Activated CD4-positive, alpha-beta T cell treated with anti-CD3 and anti-CD28 coated beads for 36 hours (primary cell): ENCODE data around the gene GPBP1L1. TPM values are rescaled to one million over a fixed set of nuclear protein-coding genes. Genes with fewer than 3 reads are reported as not detected.
"Not testable (repeated sequence)": the region's sequence is repeated elsewhere in the genome, so short reads cannot be mapped to it uniquely, and the experiment has no call there.

ENCODE experiments used
- ATAC-seq: fragments of 200-7000 bp; cut with Tn5 transposase; one replicate; pipeline ENCODE4 v1.10.0; 2021; ENCODE audit warnings: mild to moderate bottlenecking, moderate library complexity
- CTCF ChIA-PET: fragments of 350-600 bp; sonication (Branson Sonifier 250); formaldehyde crosslinking; loops from one replicate; lab custom pipeline; 2021; ENCODE audit warnings: antibody characterized with exemption; lab: Charles Lee
- POLR2A ChIA-PET: fragments of 350-600 bp; sonication (Branson Sonifier 250); formaldehyde crosslinking; loops from one replicate; lab custom pipeline; 2021; ENCODE audit warnings: antibody characterized with exemption, inconsistent platforms; lab: Charles Lee
- DNase-seq: peaks from one replicate; pipeline ENCODE4 v3.0.0-alpha.2; 2020
- H3K27ac Mint-ChIP-seq: one replicate; pipeline ENCODE4 v1.8.0; 2021; ENCODE audit warnings: mixed read lengths
- H3K27me3 Mint-ChIP-seq: one replicate; pipeline ENCODE4 v1.8.0; 2021; ENCODE audit warnings: mixed read lengths
- H3K36me3 Mint-ChIP-seq: one replicate; pipeline ENCODE4 v1.8.0; 2021; ENCODE audit warnings: low read depth, mixed read lengths
- H3K4me1 Mint-ChIP-seq: one replicate; pipeline ENCODE4 v1.8.0; 2021; ENCODE audit warnings: mixed read lengths
- H3K4me3 Mint-ChIP-seq: one replicate; pipeline ENCODE4 v1.8.0; 2021; ENCODE audit warnings: mild to moderate bottlenecking, moderate library complexity, mixed read lengths
- H3K9me3 Mint-ChIP-seq: one replicate; pipeline ENCODE4 v1.8.0; 2021; ENCODE audit warnings: low read depth, mixed read lengths
- intact Hi-C, 2 experiments: fragments of 100-400 bp; cut with DNase I in 1 of 2; cut with micrococcal nuclease in 1 of 2; formaldehyde crosslinking; loops; one replicate each; pipeline versions ENCODE4 v1.14.2 to v1.15.1; 2022 to 2024; cut with DNase I, micrococcal nuclease
- total RNA-seq, 2 experiments: library from RNA; stranded (reverse); gene quantifications; one replicate each; pipeline ENCODE4 v1.2.3, GENCODE V29; 2021

GPBP1L1 gene
- total RNA-seq, 2 experiments from 2014 or later, result 101 to 112 TPM

- ChIA-PET CTCF (no interaction called here), POLR2A (no interaction called here)
- DNase-seq (no peak), ATAC-seq (no peak)
- H3K27ac Mint-ChIP-seq, result no peak overlapping the region
- H3K36me3 Mint-ChIP-seq, result peaks cover 59% of the 10 kb centered on the region
- H3K9me3 Mint-ChIP-seq, result no peaks in the 10 kb centered on the region
- intact Hi-C loops, result no loop called here
- H3K27me3 Mint-ChIP-seq, result no peaks in the 10 kb centered on the region
- H3K4me3 Mint-ChIP-seq, result no peak overlapping the region
- no peaks in the 10 kb centered on the region for H3K4me1 Mint-ChIP-seq
Observed at GRCh38 chr1:45615885-45616284, 70.4 kb downstream of the GPBP1L1 start.

- H3K36me3 Mint-ChIP-seq, result peaks cover 76% of the 10 kb centered on the region
- ChIA-PET CTCF (interaction anchor here (0.7 kb wide), 1 partner anchor 408 kb away, joined by 3 read pairs; no protein-coding TSS in a partner anchor), POLR2A (interaction anchor here (0.8 to 1.3 kb wide), 2 partner anchors 8 to 419 kb away, joined by 3 read pairs; no protein-coding TSS in a partner anchor)
- no peak for DNase-seq
- H3K27me3 Mint-ChIP-seq, result no peaks in the 10 kb centered on the region
- peaks cover 2% of the 10 kb centered on the region for H3K4me1 Mint-ChIP-seq
- ATAC-seq, result no peak
- H3K4me3 Mint-ChIP-seq, result no peak overlapping the region
- no peak overlapping the region for H3K27ac Mint-ChIP-seq
- intact Hi-C loops, result no loop called here
- no peaks in the 10 kb centered on the region for H3K9me3 Mint-ChIP-seq
Observed at GRCh38 chr1:45612941-45613579, 73.3 kb downstream of the GPBP1L1 start.

GRCh38 chr1:45610589-45611226 is 75.6 kb downstream of the GPBP1L1 start:
- Mint-ChIP-seq H3K9me3 (no peaks in the 10 kb centered on the region), H3K36me3 (peaks cover 78% of the 10 kb centered on the region), H3K27ac (no peak overlapping the region), H3K27me3 (no peaks in the 10 kb centered on the region), H3K4me1 (peaks cover 10% of the 10 kb centered on the region), H3K4me3 (no peak overlapping the region)
- ATAC-seq (no peak), DNase-seq (no peak)
- intact Hi-C loops, result no loop called here
- ChIA-PET CTCF (no interaction called here), POLR2A (interaction anchor here (0.6 to 0.7 kb wide), 2 partner anchors 15 to 158 kb away, joined by 4 to 8 read pairs; no protein-coding TSS in a partner anchor)

GRCh38 chr1:45608175-45609156 is 77.9 kb downstream of the GPBP1L1 start:
- Mint-ChIP-seq H3K36me3 (peaks cover 70% of the 10 kb centered on the region), H3K27ac (peak overlapping the region; percentile 78), H3K4me3 (no peak overlapping the region), H3K27me3 (no peaks in the 10 kb centered on the region), H3K9me3 (no peaks in the 10 kb centered on the region), H3K4me1 (peaks cover 10% of the 10 kb centered on the region)
- ATAC-seq (no peak), DNase-seq (no peak)
- POLR2A ChIA-PET, result interaction anchor here (0.6 to 1.0 kb wide), 4 partner anchors 9 to 50 kb away, joined by 3 to 6 read pairs (median 5); no protein-coding TSS in a partner anchor
- intact Hi-C loops, result no loop called here
- CTCF ChIA-PET, result interaction anchor here (0.6 to 1.2 kb wide), 4 partner anchors 9 to 241 kb away, joined by 3 to 4 read pairs (median 4); no protein-coding TSS in a partner anchor

GRCh38 chr1:45607404-45608074 is 78.8 kb downstream of the GPBP1L1 start:
- H3K4me3 Mint-ChIP-seq, result no peak overlapping the region
- intact Hi-C loops, result no loop called here
- H3K27ac Mint-ChIP-seq, result peak overlapping the region; percentile 78
- no peak for DNase-seq
- H3K9me3 Mint-ChIP-seq, result no peaks in the 10 kb centered on the region
- peaks cover 10% of the 10 kb centered on the region for H3K4me1 Mint-ChIP-seq
- CTCF ChIA-PET, result interaction anchor here (1.2 kb wide), 1 partner anchor 8 kb away, joined by 3 read pairs; no protein-coding TSS in a partner anchor
- POLR2A ChIA-PET, result interaction anchor here (0.6 kb wide), 1 partner anchor 14 kb away, joined by 6 read pairs; no protein-coding TSS in a partner anchor
- H3K36me3 Mint-ChIP-seq, result peaks cover 66% of the 10 kb centered on the region
- no peak for ATAC-seq
- H3K27me3 Mint-ChIP-seq, result no peaks in the 10 kb centered on the region

GRCh38 chr1:45604239-45604638 is 82.1 kb downstream of the GPBP1L1 start:
- Mint-ChIP-seq H3K36me3 (peaks cover 57% of the 10 kb centered on the region), H3K4me1 (peaks cover 28% of the 10 kb centered on the region), H3K4me3 (no peak overlapping the region), H3K9me3 (no peaks in the 10 kb centered on the region), H3K27ac (peak overlapping the region; percentile 29), H3K27me3 (no peaks in the 10 kb centered on the region)
- ATAC-seq, result no peak
- intact Hi-C loops, result no loop called here
- ChIA-PET CTCF (interaction anchor here (0.6 to 1.4 kb wide), 2 partner anchors 10 to 282 kb away, joined by 3 read pairs; no protein-coding TSS in a partner anchor), POLR2A (interaction anchor here (0.6 to 1.2 kb wide), 2 partner anchors 9 to 353 kb away, joined by 3 to 4 read pairs; no protein-coding TSS in a partner anchor)
- no peak for DNase-seq

- CTCF ChIA-PET, result interaction anchor here (0.6 kb wide), 2 partner anchors 104 to 282 kb away, joined by 3 to 4 read pairs; no protein-coding TSS in a partner anchor
- H3K9me3 Mint-ChIP-seq, DNase-seq, POLR2A ChIA-PET, H3K27me3 Mint-ChIP-seq, H3K27ac Mint-ChIP-seq, H3K4me3 Mint-ChIP-seq, intact Hi-C loops, ATAC-seq: not testable (repeated sequence)
- Mint-ChIP-seq H3K36me3 (peaks cover 47% of the 10 kb centered on the region), H3K4me1 (peaks cover 43% of the 10 kb centered on the region)
Observed at GRCh38 chr1:45596765-45597164, 89.6 kb downstream of the GPBP1L1 start.

- H3K4me3 Mint-ChIP-seq, result no peak overlapping the region
- H3K36me3 Mint-ChIP-seq, result peaks cover 51% of the 10 kb centered on the region
- POLR2A ChIA-PET, result interaction anchor here (0.5 to 1.6 kb wide), 3 partner anchors 9 to 775 kb away, joined by 3 to 10 read pairs (median 3); no protein-coding TSS in a partner anchor
- no peaks in the 10 kb centered on the region for H3K9me3 Mint-ChIP-seq
- H3K27ac Mint-ChIP-seq, result no peak overlapping the region
- ATAC-seq, result no peak
- intact Hi-C loops, result no loop called here
- peaks cover 32% of the 10 kb centered on the region for H3K4me1 Mint-ChIP-seq
- H3K27me3 Mint-ChIP-seq, result no peaks in the 10 kb centered on the region
- no peak for DNase-seq
- CTCF ChIA-PET, result no interaction called here
Observed at GRCh38 chr1:45594412-45594811, 91.9 kb downstream of the GPBP1L1 start.

GRCh38 chr1:45589861-45590260 is 96.5 kb downstream of the GPBP1L1 start:
- ATAC-seq (no peak), DNase-seq (no peak)
- Mint-ChIP-seq H3K36me3 (peaks cover 38% of the 10 kb centered on the region), H3K27ac (no peak overlapping the region), H3K27me3 (no peaks in the 10 kb centered on the region), H3K4me3 (no peak overlapping the region), H3K9me3 (no peaks in the 10 kb centered on the region), H3K4me1 (peaks cover 34% of the 10 kb centered on the region)
- intact Hi-C loops, result loop anchor here in 1 of 2 experiments (10.0 kb wide), 1 partner anchor 855 kb away; the partner anchor contains the start of genes KIF2C and RNU5D-1
- ChIA-PET CTCF (no interaction called here), POLR2A (interaction anchor here (0.6 to 1.1 kb wide), 3 partner anchors 36 to 771 kb away, joined by 3 to 4 read pairs (median 3); no protein-coding TSS in a partner anchor)

- ATAC-seq, result no peak
- POLR2A ChIA-PET, result interaction anchor here (0.6 to 3.9 kb wide), 5 partner anchors 65 to 247 kb away, joined by 3 to 36 read pairs (median 4); partner anchors contain the start of genes MUTYH, PRDX1 and TOE1
- peak overlapping the region; percentile 77 for H3K27ac Mint-ChIP-seq
- DNase-seq, result no peak
- H3K27me3 Mint-ChIP-seq, result no peaks in the 10 kb centered on the region
- intact Hi-C loops, result loop anchor here in 1 of 2 experiments (10.0 kb wide), 1 partner anchor 852 kb away; the partner anchor contains the start of genes KIF2C and RNU5D-1
- peaks cover 32% of the 10 kb centered on the region for H3K4me1 Mint-ChIP-seq
- H3K9me3 Mint-ChIP-seq, result no peaks in the 10 kb centered on the region
- CTCF ChIA-PET, result interaction anchor here (0.6 kb wide), 1 partner anchor 601 kb away, joined by 3 read pairs; the partner anchor contains the start of gene EIF2B3
- H3K36me3 Mint-ChIP-seq, result peaks cover 15% of the 10 kb centered on the region
- peak overlapping the region; percentile 91 for H3K4me3 Mint-ChIP-seq
Observed at GRCh38 chr1:45586769-45587168, 99.6 kb downstream of the GPBP1L1 start.
